NCI-H1694 treated with DMSO at 0.1 percent for 48 hours (cell line): ENCODE data around the gene PIN4.
A peak's percentile ranks its signal among the peaks of the same experiment; 100 is the strongest.
"Not testable (repeated sequence)": the region's sequence is repeated elsewhere in the genome, so short reads cannot be mapped to it uniquely, and the experiment has no call there.

Source experiments
- DNase-seq: peaks from one replicate; lab custom pipeline; 2025; lab: John Stamatoyannopoulos, UW

The PIN4 gene

DNA sequence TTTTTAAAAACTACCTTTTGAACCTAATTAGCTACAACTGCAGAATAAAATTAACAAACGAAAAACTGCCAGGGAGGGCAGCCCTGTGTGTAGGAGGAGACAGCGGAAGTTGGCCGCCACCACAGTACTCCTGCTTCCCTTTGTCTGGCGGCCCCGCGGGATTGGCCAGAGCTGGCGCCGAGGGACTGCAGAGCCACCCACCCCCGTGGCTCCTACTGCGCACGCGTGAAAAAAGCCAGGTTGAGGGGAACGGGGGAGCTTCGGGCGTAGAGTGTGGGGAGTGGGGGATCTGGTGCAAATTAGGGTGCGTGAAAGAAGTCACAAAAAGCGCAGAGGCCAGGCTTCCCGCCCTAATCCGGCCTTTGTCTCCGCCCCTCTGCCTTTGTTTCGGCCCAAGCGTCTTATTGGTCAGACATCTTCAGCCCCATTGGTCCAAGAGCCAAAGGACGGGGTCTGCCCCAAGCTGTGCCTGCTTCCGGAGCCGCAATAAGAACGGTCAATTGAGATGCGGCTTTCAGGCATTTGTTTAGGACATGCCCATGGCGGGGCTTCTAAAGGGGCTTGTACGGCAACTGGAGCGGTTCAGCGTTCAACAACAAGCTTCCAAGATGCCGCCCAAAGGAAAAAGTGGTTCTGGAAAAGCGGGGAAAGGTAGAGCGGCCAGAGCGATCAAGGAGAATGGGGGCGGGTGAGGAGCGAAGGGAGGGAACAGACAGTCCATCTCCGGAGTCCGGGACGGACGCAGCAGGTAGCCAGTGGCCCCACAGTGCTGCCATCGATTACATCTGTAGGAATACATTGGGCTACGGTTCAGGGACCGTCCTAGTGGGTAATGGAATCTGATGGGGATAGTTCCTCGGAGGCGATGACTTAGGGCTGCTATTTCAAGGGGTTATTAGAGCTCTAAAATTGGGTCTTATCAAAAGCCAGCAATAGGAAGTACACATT lies at the start of gene PIN4:
TSS of gene PIN4 (plus strand) at position 580 of the 948 bp plus-strand sequence. CDS start at position 609, 29 bp downstream.
- peak; percentile 97 for DNase-seq

- no peak for DNase-seq
Observed at GRCh38 chrX:72132456-72132855, 49.1 kb upstream of the PIN4 start.

- no peak for DNase-seq
Observed at GRCh38 chrX:72133851-72134546, 47.6 kb upstream of the PIN4 start.

DNA sequence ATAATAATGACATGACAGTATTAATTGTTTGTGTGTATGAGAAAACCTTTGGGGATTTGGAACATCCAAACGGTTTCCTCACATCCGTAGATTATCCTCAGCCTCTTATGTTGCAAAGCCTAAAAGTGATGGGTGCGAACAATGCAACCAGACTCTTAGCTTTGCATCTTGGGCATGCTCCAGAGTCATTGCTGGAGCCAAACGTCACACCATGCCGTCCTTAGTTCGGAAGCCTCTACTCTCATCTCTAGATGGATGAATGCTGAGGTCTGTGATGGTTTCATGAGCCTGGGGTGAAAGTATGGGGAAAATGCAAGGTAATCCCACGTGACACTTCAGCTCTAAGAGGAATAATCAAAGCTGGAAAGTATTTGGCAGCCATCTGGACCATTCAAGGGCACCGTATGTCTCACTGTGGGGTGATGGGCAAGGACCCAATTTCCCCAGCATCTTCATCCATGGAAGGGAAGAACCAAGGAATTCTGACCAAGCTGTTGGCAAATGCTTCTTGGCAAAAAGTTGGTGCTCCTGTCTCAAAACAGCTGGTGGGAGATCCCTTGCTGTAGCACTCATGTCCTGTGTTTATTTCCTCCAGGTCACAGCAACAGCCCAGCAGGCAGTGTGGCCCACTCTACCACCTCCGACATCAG lies 43.6 kb upstream of the PIN4 start:
- peak; percentile 28 for DNase-seq

GRCh38 chrX:72139538-72139937 lies 42.0 kb upstream of the PIN4 start:
- no peak for DNase-seq

DNA sequence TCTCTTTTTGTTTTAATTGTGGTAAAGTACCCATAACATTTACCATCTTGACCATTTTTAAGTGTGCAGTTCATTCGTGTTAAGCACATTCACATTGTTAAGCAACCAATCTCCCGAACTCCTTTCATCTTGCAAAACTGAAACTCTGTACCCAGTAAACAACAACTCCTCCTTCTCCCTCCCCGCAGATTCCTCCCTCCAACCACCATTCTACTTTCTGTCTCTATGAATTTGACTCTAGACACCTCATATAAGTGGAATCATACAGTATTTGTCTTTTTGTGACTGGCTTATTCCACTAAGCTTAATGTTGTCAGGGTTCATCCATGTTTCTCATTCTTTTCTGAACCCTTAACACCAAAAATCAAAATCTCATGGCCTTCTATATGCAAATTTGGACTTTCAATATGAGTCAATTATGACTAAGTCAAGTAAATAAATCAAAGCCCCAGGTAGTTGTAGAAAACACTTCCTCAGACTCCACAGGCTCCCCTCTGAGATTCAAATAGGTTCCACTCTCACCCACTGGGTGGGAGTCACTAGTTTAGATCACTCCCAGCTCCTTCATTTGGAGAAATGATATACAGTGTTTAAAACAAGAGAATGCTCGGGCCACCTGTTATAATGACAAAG lies 40.1 kb upstream of the PIN4 start:
- DNase-seq: no peak

GRCh38 chrX:72142094-72142793 lies 39.3 kb upstream of the PIN4 start:
- DNase-seq: peak; percentile 97

GRCh38 chrX:72142794-72143608 lies 38.6 kb upstream of the PIN4 start:
- peak; percentile 65 for DNase-seq

DNA sequence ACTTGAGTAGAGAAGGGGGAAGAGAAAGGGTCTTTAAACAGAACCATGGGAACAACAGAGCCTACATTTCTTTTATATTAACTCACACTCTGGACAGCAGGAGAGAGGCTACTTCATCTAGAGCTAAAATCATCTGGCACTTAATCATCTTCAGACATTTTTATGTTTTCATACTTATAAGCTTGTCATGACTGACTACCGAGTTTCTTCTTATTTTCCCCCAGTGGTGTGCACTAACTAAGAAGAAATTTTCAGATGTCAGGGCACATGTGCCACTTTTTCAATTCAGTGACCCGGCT lies 38.0 kb upstream of the PIN4 start:
- DNase-seq: no peak

- no peak for DNase-seq
Observed at GRCh38 chrX:72145181-72145580, 36.4 kb upstream of the PIN4 start.

GRCh38 chrX:72146527-72146926 lies 35.0 kb upstream of the PIN4 start:
- DNase-seq: no peak

DNA sequence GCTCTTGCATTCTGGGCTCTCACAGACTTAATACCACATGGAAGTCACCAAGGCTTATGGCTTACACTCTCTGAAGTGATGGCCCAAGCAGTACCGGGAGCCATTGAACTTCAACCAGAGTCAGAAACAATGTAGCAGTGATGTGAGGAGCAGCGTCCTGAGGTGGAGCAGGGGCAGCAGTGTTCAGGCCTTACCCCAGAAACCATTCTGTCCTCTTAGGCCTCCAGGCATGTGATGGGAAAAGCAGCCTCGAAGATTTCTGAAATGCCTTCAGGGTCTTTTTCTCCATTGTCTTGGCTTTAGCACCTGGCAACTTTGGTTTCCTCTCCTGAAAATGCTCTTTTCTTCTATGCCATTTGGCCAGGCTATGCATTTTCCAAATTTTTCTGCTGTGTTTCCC lies 22.8 kb upstream of the PIN4 start:
- no peak for DNase-seq

DNA sequence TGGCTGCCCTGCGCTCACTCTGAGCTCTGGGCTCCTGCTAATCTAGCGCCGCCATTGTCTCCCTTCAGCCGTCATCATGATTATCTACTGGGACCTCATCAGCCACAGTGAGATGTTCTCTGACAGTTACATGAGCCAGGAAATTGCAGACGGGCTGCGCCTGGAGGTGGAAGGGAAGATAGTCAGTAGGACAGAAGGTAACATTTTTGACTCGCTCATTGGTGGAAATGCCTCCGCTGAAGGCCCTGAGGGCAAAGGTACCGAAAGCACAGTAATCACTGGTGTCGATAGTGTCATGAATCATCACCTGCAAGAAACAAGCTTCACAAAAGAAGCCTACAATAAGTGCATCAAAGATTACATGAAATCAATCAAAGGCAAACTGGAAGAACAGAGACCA lies 21.8 kb upstream of the PIN4 start:
- no peak for DNase-seq

DNA sequence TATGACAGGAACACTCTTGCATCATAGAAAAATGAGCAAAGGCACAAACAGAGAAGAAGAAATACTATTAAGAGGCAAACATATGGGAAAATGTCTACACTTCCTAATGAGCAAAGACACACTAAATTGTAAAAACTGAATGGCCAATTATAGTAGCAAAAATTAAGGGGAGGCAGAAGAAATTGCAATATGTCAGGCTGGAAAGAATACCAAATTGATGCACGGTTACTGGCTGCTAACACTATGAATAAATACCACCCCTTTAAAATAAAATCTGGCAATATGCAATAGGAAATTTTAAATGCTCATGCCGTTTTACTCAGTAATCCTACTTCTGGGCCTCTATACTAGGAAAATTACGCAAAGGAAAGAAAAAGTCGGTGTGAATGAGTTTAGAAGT lies 16.0 kb upstream of the PIN4 start:
- DNase-seq: no peak

GRCh38 chrX:72169008-72169728 lies 12.4 kb upstream of the PIN4 start:
- no peak for DNase-seq

DNA sequence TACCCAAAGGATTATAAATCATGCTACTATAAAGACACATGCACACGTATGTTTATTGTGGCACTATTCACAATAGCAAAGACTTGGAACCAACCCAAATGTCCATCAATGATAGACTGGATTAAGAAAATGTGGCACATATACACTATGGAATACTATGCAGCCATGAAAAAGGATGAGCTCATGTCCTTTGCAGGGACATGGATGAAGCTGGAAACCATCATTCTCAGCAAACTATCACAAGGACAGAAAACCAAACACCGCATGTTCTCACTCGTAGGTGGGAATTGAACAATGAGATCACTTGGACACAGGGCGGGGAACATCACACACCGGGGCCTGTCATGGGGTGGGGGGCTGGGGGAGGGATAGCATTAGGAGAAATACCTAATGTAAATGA lies 5.3 kb upstream of the PIN4 start:
- not testable (repeated sequence) for DNase-seq

DNA sequence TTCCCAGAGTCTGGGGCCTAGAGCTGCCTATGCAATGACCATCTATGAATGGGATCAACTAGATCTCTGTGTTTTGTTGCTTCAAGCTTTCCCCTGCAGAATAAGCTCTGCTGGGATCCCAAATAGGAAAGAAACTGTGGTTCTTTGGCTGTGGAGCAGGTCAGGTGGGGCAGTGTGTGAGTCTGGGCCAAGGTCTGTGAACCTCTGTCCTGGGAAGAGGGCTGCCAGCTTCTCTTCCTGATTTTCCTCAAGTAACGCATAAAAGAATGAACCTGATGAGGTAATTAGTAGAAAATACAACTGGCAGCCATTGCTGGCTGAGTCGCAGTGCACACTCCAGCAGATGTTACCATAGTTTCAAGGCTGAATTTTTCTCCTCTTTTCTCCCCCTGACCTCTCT lies 4.6 kb upstream of the PIN4 start:
- DNase-seq: no peak

GRCh38 chrX:72180539-72180938 lies 1.0 kb upstream of the PIN4 start:
- peak; percentile 44 for DNase-seq

- no peak for DNase-seq
Observed at GRCh38 chrX:72182924-72183323, 1.4 kb downstream of the PIN4 start.

- DNase-seq: no peak
Observed at GRCh38 chrX:72201836-72202536, 20.4 kb downstream of the PIN4 start.
